Activated gamma-delta T cell treated with anti-CD3 and anti-CD28 coated beads, Interleukin-2, amount 50 U/mL, for 16 hours (primary cell): ENCODE measurements around the gene DGKI.

Experiments used
- DNase-seq: peaks from one replicate; pipeline ENCODE4 v3.0.0-alpha.2; 2020; ENCODE audit warnings: low read depth

Gene DGKI

GRCh38 chr7:137343281-137343841, 503.4 kb downstream of the DGKI start, which contains the start of gene PTN:
PTN (minus strand) TSS chr7:137343733; CDS start chr7:137254973, 88,760 bp downstream.
- no peak for DNase-seq

GRCh38 chr7:137342828-137343261, 503.9 kb downstream of the DGKI start:
- DNase-seq = no peak

- DNase-seq = no peak
These were observed 504.5 kb downstream of the DGKI start for GRCh38 chr7:137342265-137342664.

GRCh38 chr7:137337902-137338301, 508.9 kb downstream of the DGKI start:
- no peak for DNase-seq

GRCh38 chr7:137335814-137336213, 511.0 kb downstream of the DGKI start:
- no peak for DNase-seq

GRCh38 chr7:137331378-137331777, 515.4 kb downstream of the DGKI start:
- no peak for DNase-seq
